Astrocyte (in vitro differentiated cells and primary cell): ENCODE data around the gene MIF. TPM values are rescaled to one million over a fixed set of nuclear protein-coding genes. Genes with fewer than 3 reads are reported as not detected.
"Not testable (repeated sequence)": the region's sequence is repeated elsewhere in the genome, so short reads cannot be mapped to it uniquely, and the experiment has no call there.

ENCODE experiments used
- DNase-seq: peaks from one replicate; pipeline ENCODE4 v3.0.0-alpha.2; 2010; ENCODE audit warnings: low read depth
- FAIRE-seq: peaks from 2 replicates; lab custom pipeline; 2011; peaks lifted over from hg19 to GRCh38; lab: Jason Lieb, UNC
- H2AFZ ChIP-seq: 2 replicates; pipeline ENCODE4 v1.6.0; 2012; ENCODE audit warnings: low read depth, low read length, inconsistent platforms
- H3K27ac ChIP-seq: 2 replicates; pipeline ENCODE4 v1.5.1; 2011; ENCODE audit warnings: low read depth, low read length, inconsistent platforms
- H3K27me3 ChIP-seq: 2 replicates; pipeline ENCODE4 v1.6.0; 2011; ENCODE audit warnings: low read length, inconsistent platforms; ENCODE audit not compliant: insufficient read depth
- H3K36me3 ChIP-seq: 2 replicates; pipeline ENCODE4 v1.5.1; 2011; ENCODE audit warnings: low read length, inconsistent platforms; ENCODE audit not compliant: insufficient read depth
- H3K4me1 ChIP-seq: 2 replicates; pipeline ENCODE4 v1.5.1; 2011; ENCODE audit warnings: low read length, inconsistent platforms; ENCODE audit not compliant: insufficient read depth
- H3K4me2 ChIP-seq: 2 replicates; pipeline ENCODE4 v1.6.0; 2012; ENCODE audit warnings: low read length, inconsistent platforms
- H3K4me3 ChIP-seq: 2 replicates; pipeline ENCODE4 v1.5.1; 2011; ENCODE audit warnings: low read depth, mild to moderate bottlenecking, low read length, inconsistent platforms; ENCODE audit not compliant: insufficient read depth
- H3K79me2 ChIP-seq: 2 replicates; pipeline ENCODE4 v1.6.0; 2012; ENCODE audit warnings: mild to moderate bottlenecking, low read length, inconsistent platforms; ENCODE audit not compliant: insufficient read depth
- H3K9ac ChIP-seq: 2 replicates; pipeline ENCODE4 v1.6.0; 2012; ENCODE audit warnings: mild to moderate bottlenecking, low read length, inconsistent platforms
- H3K9me3 ChIP-seq: 2 replicates; pipeline ENCODE4 v1.5.1; 2012; ENCODE audit warnings: low read depth, mild to moderate bottlenecking, low read length, inconsistent platforms; ENCODE audit not compliant: insufficient read depth
- H4K20me1 ChIP-seq: 2 replicates; pipeline ENCODE4 v1.6.0; 2012; ENCODE audit warnings: low read length, inconsistent platforms; ENCODE audit not compliant: insufficient read depth
- H3K27ac Mint-ChIP-seq: one replicate; pipeline ENCODE4 v1.8.0; 2021; ENCODE audit warnings: mild to moderate bottlenecking, mixed read lengths; ENCODE audit not compliant: unreplicated experiment
- H3K27me3 Mint-ChIP-seq: one replicate; pipeline ENCODE4 v1.8.0; 2021; ENCODE audit warnings: low read depth, mixed read lengths; ENCODE audit not compliant: unreplicated experiment
- H3K36me3 Mint-ChIP-seq: one replicate; pipeline ENCODE4 v1.8.0; 2021; ENCODE audit warnings: low read depth, mixed read lengths; ENCODE audit not compliant: unreplicated experiment
- H3K4me1 Mint-ChIP-seq: one replicate; pipeline ENCODE4 v1.8.0; 2021; ENCODE audit warnings: low read depth, mixed read lengths; ENCODE audit not compliant: unreplicated experiment
- H3K4me3 Mint-ChIP-seq: one replicate; pipeline ENCODE4 v1.8.0; 2021; ENCODE audit warnings: mild to moderate bottlenecking, moderate library complexity, mixed read lengths; ENCODE audit not compliant: unreplicated experiment
- H3K9me3 Mint-ChIP-seq: one replicate; pipeline ENCODE4 v1.8.0; 2021; ENCODE audit warnings: mild to moderate bottlenecking, mixed read lengths; ENCODE audit not compliant: unreplicated experiment
- CTCF ChIP-seq: IDR thresholded peaks from 2 replicates; pipeline ENCODE4 v1.5.1; 2011; ENCODE audit warnings: low read depth, mild to moderate bottlenecking, inconsistent platforms, low read length, moderate library complexity; ENCODE audit not compliant: insufficient read depth
- EZH2 ChIP-seq: IDR thresholded peaks from 2 replicates; pipeline ENCODE4 v1.6.1; 2012; ENCODE audit warnings: mild to moderate bottlenecking, low read length, inconsistent platforms; ENCODE audit not compliant: insufficient read depth
- total RNA-seq: library from RNA; stranded (reverse); gene quantifications from 2 replicates; pipeline ENCODE4 v1.2.1, GENCODE V29; 2021

The MIF gene
- total RNA-seq, 1 donor from 2014 or later, result 906 TPM

- Histone ChIP-seq H3K4me2 (peak overlapping the region; percentile 100), H3K27me3 (no peaks in the 10 kb centered on the region), H3K79me2 (no peaks in the 10 kb centered on the region), H4K20me1 (no peaks in the 10 kb centered on the region), H3K4me1 (no peaks in the 10 kb centered on the region), H3K36me3 (peaks cover 2% of the 10 kb centered on the region), H3K9me3 (no peaks in the 10 kb centered on the region), H3K9ac (peak overlapping the region; percentile 96), H3K27ac (peak overlapping the region; percentile 82), H3K4me3 (peak overlapping the region; percentile 67), H2AFZ (peak overlapping the region; percentile 80)
- H3K36me3 Mint-ChIP-seq, result peaks cover 2% of the 10 kb centered on the region
- H3K27ac Mint-ChIP-seq, result peak overlapping the region; percentile 97
- DNase-seq (peak; percentile 97), FAIRE-seq (no peak)
- peaks cover 12% of the 10 kb centered on the region for H3K4me1 Mint-ChIP-seq
- TF ChIP-seq CTCF, result no peak
- H3K4me3 Mint-ChIP-seq, result peak overlapping the region; percentile 89
- H3K27me3 Mint-ChIP-seq, result no peaks in the 10 kb centered on the region
- no peaks in the 10 kb centered on the region for H3K9me3 Mint-ChIP-seq
Measured at GRCh38 chr22:23913661-23914353, 19.6 kb downstream of the MIF start.

- H3K27ac ChIP-seq, result no peak overlapping the region
- peaks cover 4% of the 10 kb centered on the region for H3K4me1 ChIP-seq
- no peak overlapping the region for H3K27ac Mint-ChIP-seq
- H3K9me3 ChIP-seq, result no peaks in the 10 kb centered on the region
- TF ChIP-seq EZH2 (no peak), CTCF (no peak)
- no peak for DNase-seq
- H3K4me1 Mint-ChIP-seq, result peaks cover 9% of the 10 kb centered on the region
- H3K36me3 Mint-ChIP-seq, result no peaks in the 10 kb centered on the region
- no peaks in the 10 kb centered on the region for H3K27me3 Mint-ChIP-seq
- H3K79me2 ChIP-seq, result no peaks in the 10 kb centered on the region
- no peaks in the 10 kb centered on the region for H4K20me1 ChIP-seq
- H3K27me3 ChIP-seq, result no peaks in the 10 kb centered on the region
- peaks cover 4% of the 10 kb centered on the region for H3K9me3 Mint-ChIP-seq
- H3K4me3 Mint-ChIP-seq, result no peak overlapping the region
- no peak overlapping the region for H2AFZ ChIP-seq
- no peak overlapping the region for H3K4me2 ChIP-seq
- peaks cover 2% of the 10 kb centered on the region for H3K36me3 ChIP-seq
- no peak for FAIRE-seq
- no peak overlapping the region for H3K4me3 ChIP-seq
- no peak overlapping the region for H3K9ac ChIP-seq
Measured at GRCh38 chr22:23915290-23915689, 21.1 kb downstream of the MIF start.

GRCh38 chr22:23920267-23920611, 26.1 kb downstream of the MIF start:
- not testable (repeated sequence) for H3K4me3 ChIP-seq, H3K9me3 ChIP-seq, H3K27me3 ChIP-seq, H3K79me2 ChIP-seq, H3K4me1 ChIP-seq, FAIRE-seq, H3K4me1 Mint-ChIP-seq, H3K27me3 Mint-ChIP-seq, H4K20me1 ChIP-seq, H2AFZ ChIP-seq, H3K9ac ChIP-seq, H3K27ac Mint-ChIP-seq, H3K4me3 Mint-ChIP-seq, H3K27ac ChIP-seq, H3K4me2 ChIP-seq, DNase-seq
- peaks cover 11% of the 10 kb centered on the region for H3K9me3 Mint-ChIP-seq
- peaks cover 13% of the 10 kb centered on the region for H3K36me3 Mint-ChIP-seq
- peaks cover 20% of the 10 kb centered on the region for H3K36me3 ChIP-seq

GRCh38 chr22:23921586-23922201, 27.5 kb downstream of the MIF start:
- H3K4me2 ChIP-seq, FAIRE-seq, H3K79me2 ChIP-seq, H3K27me3 ChIP-seq, H3K4me1 ChIP-seq, H3K27me3 Mint-ChIP-seq, H4K20me1 ChIP-seq, H3K4me1 Mint-ChIP-seq, H2AFZ ChIP-seq, H3K27ac Mint-ChIP-seq, H3K4me3 ChIP-seq, H3K9me3 ChIP-seq, H3K4me3 Mint-ChIP-seq, H3K27ac ChIP-seq, H3K9ac ChIP-seq: not testable (repeated sequence)
- peak; percentile 8 for DNase-seq
- Mint-ChIP-seq H3K36me3 (peaks cover 19% of the 10 kb centered on the region), H3K9me3 (peaks cover 13% of the 10 kb centered on the region)
- peaks cover 25% of the 10 kb centered on the region for H3K36me3 ChIP-seq
